ENCODE results near the gene LAIR2.

- no peak for TF ChIP-seq CTCF (IDR thresholded peaks at IDR 0.05)
- TF ChIP-seq POLR2A (IDR thresholded peaks at IDR 0.05), result no peak
Observed at GRCh38 chr19:54521022-54521859, 18.6 kb downstream of the LAIR2 start.
